DMS153 treated with DMSO at 0.1 percent for 48 hours (cell line): ENCODE results near the gene PROSER2.
"Not testable (repeated sequence)": the region's sequence is repeated elsewhere in the genome, so short reads cannot be mapped to it uniquely, and the experiment has no call there.

Experiments used
- DNase-seq: peaks from one replicate; lab custom pipeline; 2025; ENCODE audit not compliant: unreplicated experiment; lab: John Stamatoyannopoulos, UW

Gene PROSER2

DNA sequence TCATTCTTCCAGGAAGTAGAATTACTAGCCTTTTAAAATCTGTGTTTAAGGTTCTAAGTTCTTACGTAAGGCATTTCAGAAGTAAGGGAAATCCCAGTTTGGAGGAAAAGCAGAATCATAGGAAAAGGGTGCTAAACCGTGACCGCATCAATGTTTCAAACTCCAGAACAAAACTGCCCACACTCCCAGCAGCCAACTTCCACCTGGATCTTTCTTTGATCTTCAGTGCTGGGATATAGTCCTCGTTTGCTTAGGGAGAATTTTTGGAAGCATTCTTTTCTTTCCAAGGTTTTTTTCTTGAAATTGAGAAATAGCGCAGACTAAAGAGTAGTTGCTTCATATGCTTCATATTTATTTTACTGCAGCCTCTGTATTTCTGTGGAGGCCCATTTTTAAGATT is 8.9 kb downstream of the PROSER2 start:
- DNase-seq: no peak

DNA sequence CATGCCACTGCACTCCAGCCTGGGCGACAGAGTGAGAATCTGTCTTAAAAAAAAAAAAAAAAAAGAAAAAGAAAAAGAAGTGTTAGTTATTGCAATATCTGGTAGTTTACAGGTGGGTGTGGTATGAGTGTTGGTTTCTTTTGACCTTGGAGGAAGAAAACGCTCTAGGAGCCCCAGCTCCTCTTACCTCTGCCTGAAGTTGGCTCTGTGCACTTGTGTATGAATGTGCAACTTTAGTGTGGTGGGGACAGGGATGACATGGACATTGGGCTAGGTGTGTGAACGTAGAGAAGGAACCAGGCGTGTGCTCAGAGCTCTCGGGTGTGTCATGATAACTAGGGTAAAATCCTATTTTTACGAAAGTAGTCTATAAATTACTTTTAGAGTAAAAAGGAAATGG is 11.9 kb downstream of the PROSER2 start:
- DNase-seq: no peak

DNA sequence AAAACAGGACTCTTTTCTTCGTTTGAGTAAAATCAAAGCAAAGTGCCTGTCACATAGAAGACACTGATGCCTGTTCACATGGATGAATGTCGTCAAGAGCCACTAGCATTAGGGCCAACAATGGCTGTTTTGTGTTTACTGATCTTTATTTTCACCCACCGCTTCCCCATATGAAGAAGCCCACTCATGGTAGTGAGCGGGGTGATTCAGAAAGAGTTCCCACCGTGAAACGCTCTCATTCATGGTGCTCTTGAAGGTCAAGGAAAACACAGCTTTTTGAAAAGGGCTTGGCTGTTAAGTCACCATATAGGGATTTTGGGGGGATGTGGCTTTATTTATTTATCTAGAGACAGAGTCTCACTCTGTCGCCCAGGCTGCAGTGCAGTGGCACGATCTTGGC is 12.5 kb downstream of the PROSER2 start:
- DNase-seq: no peak

DNA sequence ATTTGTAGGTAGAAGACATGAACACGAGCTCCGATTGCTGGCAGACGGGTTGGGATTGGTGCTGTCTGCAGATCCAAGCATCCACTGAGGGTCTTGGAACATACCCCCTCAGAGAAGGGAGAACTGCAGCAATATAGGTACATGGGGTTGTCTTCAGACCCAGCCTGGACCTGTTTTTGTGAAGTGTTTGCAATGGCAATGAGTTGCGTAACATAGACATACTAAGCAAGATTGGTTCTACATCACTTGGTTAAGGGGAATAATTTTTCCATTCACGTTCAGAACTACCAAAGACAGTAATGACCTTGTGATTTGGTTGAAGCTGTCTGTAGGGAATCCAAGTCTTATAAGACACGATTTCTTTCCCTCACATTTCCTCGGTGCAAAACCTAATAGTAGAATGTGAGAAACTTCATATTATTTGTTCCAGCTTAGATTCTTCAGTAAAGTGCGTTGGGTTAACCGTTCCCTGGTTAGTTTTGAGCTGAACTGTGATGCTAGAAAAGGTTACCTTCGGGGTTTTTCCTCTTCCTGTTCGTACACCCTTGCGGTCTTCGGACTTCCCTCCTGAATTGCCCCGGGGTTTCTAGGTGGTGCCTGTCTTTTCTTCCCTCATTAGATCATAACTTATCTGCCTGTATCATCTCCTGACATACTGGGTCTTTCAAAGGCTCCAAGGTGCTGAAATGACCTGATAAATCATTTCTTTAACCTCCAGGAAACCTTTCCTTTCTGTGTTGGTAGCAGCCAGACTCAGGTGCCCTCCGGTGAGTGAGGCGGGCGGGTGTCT is 14.4 kb downstream of the PROSER2 start:
- DNase-seq: no peak

DNA sequence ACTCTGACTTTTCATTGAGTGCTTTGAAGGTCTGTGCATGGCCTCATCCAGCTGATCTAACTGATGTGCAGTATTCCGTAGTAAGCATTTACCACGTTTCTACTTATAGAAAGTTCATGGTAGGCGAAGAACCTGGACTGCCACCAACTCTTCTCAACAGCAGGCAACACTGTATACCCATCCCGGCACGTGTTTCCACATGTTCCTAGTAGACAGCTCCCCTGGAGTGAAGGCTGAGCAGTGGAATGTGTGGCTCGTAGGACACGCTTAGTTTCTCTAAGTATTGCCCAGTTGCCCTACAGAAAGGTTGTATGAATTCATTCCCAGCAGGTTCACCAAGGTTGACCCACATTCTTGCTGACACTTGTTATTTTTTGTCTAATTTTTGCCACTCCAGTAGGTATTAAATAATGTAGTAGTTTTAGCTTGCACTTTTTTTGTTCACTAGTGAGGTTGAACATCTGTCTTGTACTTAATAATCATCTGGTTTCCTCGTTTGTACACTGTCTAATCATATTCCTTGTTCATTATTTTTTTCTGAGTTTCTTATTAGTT is 15.2 kb downstream of the PROSER2 start:
- no peak for DNase-seq

DNA sequence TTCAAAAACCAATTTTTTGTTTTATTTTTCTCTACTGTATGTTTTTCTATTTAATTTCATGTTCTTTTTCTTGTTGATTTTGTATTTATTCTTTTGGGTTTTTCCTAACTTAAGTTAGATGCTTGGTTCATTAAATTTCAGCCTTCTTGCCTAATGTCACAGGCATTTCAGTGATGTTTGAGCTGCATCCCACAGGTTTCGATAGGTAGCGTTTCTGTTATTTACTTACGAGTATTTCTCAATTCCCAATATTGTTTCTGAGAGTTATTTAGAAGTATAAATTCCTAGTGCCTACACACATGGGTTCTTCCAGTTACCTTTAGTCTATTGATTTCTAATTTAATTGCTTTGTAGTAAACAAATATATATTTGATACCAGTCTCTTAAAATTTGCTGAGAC is 18.2 kb downstream of the PROSER2 start:
- DNase-seq: no peak

DNA sequence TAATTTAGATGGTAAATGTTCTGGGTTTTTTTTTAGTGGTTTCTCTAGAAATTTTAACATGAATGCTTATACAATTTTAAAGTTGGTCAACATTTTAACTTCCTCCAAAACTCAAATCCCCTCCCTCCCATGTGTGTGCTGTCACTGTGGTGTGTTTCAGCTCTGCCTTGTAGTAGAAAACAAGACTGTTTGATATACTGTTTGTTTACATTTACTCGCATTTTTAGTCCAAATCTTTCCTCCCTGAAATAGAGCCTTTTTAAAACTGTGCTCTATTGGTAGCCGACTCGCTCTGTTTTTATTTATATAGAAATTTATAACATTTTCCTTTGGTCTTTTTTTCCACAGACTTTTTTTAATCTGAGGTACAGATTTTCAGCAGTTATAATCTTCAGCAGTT is 19.3 kb downstream of the PROSER2 start:
- DNase-seq: no peak

DNA sequence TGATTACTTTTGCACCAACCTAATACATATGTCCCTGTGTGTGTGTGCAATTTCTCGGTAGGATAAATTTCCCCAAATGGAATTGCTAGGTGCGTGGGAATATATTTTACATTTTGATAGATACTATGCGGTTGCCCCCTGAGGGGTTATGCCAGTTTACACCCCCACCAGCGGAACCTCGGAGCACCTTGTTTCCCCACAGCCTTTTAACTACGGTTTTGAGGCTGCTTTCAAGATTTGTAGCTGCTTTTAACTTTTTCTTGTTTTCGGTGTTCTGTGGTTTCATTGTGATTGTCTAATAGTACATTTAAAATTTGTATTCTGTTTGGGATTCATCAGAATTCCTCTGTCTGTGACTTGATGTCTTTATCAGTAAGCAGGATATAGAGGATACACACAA is 22.0 kb downstream of the PROSER2 start:
- no peak for DNase-seq

DNA sequence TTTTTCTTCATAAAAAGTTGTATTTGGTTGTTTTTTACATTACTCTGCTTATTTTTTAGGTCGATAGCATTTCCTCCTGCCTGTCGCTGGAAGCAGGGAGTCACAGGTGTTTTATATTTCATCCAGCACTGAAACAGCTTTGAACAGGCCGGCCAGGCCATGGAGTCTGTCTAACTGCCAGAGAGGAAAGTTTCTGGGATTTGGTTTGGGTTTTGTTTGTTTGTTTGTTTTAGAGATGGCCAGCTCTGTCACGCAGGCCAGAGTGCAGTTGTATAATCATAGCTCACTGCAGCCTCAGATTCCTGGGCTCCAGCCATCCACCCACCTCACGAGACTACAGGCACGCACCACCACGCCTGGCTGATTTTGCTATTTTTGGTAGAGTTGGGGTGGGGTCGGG is 23.4 kb downstream of the PROSER2 start:
- no peak for DNase-seq

DNA sequence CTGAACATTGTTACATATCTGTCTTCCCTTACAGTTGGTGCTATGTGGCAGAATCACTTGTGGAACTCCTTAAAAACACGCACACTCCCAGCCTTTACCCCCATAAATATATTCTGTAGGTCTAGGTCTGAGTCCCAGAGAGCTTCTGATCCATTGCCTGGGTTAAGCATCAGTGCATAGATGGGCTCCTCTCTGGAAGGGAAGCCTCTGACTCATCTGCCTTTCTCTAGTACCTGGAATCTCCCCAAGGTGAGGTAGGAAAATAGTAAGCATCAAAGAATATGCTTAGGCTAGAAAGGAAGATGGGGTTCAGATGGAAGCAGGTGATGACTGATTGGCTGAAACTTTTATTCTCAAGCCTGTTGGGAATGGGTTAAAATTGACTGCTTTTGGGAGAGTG is 26.1 kb downstream of the PROSER2 start:
- no peak for DNase-seq

DNA sequence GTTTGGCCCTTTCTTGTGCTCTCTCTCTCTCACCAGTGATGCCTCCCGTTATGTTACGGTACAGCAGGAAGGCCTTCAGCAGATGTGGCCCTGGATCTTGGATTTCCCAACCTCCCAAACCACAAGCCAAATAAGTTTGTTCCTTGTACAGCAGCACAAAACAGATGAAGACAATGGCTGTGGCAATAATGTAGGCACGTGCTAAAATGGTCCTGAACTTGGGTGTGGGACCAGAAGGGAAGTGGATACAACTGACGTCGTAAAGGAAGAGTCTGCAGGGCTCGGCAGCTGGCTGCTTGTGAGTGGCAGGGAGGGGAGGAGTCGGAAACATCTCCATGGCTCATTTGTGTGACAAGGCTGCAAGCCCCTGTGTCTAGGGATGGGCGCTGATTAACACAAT is 26.8 kb downstream of the PROSER2 start:
- no peak for DNase-seq

DNA sequence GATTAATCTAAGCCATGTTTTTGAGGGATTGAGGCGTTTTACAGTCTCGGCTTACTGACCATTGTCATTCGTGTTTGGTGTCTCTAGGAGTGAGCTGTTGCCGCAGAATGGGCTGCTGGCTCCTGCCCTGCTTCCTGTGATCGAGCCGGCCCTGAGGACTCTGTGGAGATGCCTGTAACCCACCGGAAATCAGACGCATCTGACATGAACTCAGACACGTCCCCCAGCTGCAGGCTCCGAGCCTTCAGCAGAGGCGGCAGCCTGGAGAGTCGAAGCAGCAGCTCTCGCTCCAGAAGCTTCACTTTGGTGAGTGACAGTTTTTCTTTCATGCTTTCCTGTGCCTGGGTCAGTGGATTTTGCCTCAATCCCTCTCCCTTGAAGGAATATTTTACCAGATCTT is 28.8 kb downstream of the PROSER2 start:
- no peak for DNase-seq

DNA sequence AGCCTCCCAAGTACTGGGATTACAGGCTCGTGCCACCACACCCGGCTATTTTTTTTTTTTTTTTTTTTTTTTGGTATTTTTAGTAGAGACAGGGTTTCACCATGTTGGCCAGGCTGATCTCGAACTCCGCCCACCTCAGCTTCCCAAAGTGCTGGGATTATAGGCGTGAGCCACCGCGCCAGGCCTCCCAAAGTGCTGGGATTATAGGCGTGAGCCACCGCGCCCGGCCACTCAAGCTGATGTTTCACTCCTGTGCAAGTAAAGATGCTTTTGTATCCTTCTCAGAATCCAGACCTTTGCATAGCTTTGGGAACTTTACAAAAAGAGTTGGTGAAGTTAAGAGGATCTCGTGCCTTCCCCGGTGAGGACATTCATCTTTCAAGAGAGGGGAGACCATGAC is 29.5 kb downstream of the PROSER2 start:
- DNase-seq: not testable (repeated sequence)

DNA sequence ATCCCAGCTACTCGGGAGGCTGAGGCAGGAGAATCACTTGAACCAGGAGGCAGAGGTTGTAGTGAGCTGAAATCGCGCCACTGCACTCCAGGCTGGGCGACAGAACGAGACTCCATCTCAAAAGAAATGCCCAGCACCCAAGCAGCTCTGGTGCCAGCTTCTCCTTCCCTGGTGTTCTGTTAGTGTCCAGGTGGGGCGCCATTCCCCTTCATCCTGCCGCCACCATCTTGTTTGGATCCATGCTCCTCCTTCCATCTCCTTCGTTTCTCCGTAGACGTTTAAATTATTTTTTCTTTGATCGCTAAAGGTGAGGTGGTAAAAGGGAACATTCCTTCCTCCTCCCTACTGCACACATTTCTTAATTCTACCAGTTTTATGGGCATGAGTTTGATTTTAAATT is 30.3 kb downstream of the PROSER2 start:
- no peak for DNase-seq

DNA sequence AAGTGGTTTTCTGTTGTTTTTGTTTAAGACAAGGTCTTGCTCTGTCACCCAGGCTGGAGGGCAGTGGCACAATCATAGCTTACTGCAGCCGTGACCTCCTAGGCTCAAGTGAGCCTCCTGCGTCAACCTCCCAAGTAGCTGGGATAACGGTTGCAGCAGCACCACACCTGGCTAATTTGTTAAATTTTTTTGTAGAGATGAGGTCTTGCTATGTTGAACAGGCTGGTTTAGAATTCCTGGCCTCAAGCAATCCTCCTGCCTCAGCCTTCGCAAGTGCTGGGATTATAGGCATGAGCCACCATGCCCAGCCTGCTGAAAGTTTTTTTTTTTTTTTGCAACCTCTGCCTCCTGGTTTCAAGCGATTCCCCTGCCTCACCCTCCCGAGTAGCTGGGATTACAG is 31.1 kb downstream of the PROSER2 start:
- no peak for DNase-seq

DNA sequence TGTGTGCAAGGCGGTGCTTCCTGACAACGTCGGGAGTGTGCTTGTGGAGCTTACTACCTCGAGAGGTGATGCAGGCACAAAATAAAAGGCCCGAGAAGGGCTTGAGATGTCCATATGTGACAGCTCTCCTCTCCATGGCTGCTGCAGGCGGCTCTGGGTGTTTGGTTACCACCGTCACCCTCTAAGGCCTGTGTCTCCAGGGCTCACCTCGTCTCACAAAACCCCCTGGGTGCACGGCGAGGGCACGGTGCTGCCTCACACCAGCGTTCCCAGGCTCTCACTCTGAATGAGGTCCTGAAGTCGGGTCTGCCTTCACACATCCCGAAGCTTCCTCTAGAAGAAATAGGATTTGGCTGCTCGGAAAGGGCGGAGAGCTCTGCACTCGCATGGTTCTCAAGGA is 32.9 kb downstream of the PROSER2 start:
- no peak for DNase-seq

DNA sequence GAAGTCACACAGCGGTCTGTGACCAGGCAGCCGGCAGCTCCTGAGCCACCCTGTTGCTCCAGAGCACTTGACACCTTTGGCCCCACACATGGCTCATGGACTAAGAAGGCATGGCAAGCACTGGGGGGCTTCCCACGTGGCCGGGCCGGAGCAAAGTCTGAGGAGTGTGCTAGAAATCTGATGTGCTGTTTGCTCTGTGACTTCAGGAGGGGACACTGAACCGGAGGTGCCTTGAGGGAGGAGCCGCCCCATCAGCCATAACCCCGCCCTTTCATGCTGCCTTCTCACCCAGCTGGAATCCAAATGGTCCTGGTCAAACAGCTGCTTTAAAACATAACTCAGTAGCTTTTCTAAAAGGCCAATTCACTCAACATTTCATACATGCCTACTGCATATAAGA is 33.5 kb downstream of the PROSER2 start:
- no peak for DNase-seq

DNA sequence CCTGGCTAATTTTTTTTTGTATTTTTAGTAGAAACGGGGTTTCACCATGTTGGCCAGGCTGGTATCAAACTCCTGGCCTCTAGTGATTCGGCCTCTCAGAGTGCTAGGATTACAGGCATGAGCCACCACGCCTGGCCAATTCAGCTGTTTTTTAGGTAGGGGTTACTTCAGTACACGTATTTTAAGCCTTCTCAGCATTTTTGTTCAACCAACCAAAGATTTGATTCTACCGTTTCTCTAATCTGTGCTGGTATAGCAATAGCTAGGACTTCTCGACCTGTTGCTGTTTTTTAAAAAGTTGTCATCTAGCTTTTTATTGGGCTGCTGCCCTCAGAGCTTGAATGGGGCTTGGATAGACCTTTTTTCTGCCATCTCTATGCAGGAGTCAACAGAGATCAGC is 34.9 kb downstream of the PROSER2 start:
- no peak for DNase-seq

DNA sequence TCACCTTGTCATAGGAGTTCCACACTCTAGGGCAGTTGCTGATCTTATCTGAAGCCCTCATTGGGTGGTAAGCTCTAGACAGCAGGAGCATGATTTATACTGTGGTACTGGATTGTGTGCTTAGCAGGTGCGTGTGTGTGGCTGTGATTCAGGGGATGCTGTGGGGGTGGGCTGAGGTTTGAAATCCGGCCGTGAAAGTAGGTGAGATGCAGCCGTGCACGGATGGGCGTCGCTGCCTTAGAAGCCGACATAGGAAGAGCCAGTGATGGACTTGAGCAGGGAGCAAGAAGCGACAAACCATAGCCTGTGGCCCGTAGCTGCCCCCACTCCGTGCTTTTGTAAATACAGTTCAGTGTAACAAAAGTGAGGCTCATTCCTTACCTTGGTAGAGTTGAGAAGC is 38.2 kb downstream of the PROSER2 start:
- no peak for DNase-seq

DNA sequence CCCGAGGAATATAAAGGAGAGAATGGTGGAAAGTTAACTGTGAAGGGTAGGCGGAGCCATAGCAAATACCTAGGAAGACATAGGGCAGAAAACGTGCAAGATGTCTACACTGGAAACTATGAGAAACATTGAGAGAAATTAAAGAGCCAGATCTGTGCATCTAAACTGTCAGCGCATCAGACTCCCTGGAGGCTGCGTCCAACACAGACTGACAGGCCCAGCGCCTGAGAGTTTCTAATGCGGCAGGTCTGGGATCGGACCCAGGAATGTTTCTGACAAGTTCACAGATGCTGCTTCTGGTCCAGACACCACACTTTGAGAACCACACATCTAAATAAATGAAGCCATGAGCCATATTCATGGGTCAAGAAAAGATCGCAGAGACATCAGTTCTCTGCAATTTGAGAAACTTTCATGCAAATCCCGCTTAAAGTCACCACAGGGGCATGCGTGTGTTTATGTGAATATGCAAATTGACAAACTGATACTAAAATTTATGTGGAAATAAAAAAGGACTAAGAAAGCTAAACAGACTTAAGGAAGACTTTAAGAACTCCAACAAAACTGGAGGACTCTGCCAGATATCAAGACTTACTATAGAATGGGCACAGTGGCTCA is 38.8 kb downstream of the PROSER2 start:
- no peak for DNase-seq

DNA sequence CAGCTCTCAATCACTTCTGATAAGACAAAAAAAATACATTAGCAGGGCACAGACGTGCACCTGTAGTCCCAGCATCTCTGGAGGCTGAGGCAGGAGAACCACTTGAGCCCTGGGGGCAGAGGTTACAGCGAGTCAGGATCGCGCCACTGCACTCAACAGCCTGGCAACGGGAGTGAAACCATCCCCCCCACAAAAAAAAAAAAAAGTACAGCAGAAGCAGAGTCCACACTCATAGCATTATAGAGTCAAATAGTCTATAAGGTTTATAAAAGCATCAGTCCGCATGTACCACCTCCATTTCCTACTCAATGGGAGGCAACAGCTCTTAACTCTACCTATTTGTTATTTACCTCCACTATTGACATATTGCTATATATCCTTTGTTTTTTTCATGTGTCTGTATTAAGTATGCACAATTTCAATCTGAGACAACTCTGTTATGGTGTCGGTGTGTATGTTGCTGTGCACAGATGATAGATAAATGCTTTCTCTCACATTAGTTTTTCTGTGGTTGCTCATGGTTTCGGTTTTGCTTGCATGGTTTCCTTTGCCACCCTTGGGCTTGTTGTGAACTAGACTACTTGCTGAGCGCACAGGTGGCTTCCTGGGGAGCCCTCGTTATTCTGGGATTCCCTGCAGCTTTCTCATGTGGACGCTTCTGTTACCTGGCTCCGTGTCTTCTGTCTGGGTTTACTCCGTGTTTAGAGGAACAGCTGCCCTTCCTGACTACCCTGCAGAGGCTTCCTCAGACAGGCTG is 40.4 kb downstream of the PROSER2 start:
- DNase-seq: no peak

DNA sequence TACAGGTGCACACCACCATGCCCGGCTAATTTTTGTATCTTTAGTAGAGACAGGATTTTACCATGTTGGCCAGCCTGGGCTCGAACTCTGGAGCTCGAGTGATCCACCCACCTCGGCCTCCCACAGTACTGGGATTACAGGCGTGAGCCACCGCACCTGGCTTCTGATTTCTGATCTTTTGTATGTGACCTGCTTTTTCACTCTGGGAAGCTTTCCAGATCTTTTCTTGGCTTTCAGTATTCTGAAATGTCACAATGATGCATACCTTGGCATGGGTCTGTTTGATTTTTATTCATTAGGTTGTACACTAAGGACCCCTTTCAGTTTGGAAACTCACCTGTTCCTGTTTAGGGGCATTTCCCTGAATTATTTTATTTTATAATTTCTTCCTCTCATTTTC is 41.6 kb downstream of the PROSER2 start:
- DNase-seq: no peak
